Retinal pigment epithelial cell (primary cell): ENCODE measurements around the gene CYLC1.

Experiments
- DNase-seq: peaks from one replicate; pipeline ENCODE4 v3.0.0-alpha.2; 2010; ENCODE audit warnings: low read depth
- H3K4me3 ChIP-seq: 2 replicates; pipeline ENCODE4 v1.5.1; 2011; ENCODE audit warnings: mild to moderate bottlenecking, low read length, control low read depth, moderate library complexity
- TF ChIP-seq, protein P1 (sequence below): conservative IDR thresholded peaks from 2 replicates; pipeline ENCODE4 v1.5.1; 2011; ENCODE audit warnings: low read depth, low read length, control low read depth, inconsistent platforms

CYLC1 gene, protein sequence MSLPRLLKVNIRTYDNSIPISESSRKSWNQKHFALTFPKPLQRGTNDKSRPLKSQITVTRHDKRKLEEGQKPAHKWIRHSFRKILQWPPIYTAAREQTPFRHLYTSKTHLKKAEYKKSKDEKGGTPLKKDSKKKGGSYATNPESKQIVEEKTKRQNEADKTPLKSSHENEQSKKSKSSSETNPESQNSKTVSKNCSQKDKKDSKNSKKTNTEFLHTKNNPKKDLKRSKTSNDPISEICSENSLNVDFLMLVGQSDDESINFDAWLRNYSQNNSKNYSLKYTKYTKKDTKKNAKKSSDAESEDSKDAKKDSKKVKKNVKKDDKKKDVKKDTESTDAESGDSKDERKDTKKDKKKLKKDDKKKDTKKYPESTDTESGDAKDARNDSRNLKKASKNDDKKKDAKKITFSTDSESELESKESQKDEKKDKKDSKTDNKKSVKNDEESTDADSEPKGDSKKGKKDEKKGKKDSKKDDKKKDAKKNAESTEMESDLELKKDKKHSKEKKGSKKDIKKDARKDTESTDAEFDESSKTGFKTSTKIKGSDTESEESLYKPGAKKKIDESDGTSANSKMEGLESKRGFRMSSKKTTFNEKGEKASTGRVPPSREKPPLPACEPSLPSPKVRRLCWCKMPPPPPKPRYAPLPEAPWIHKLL

DNA sequence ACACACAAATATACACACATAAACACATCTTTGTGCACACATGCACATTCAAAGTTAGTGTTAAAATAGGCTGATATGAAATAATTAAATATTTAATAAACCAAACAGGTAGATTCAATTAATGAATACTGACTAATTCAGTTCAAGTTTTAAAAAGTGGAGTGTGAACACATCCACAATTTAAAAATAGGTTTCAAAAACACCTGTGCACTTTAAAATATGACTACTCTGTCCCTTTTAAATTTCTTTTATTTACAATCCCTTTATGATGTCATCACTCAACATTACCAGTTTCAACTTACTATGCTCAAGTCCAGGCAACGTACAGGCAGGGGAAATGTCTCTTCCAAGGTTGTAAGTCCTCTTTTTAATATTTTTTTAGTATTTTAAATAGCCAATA, at the start of gene CYLC1:
Gene CYLC1 (plus strand): TSS at position 301 of the 400 bp plus-strand sequence. CDS start 37 bp downstream, at position 338.
- no peak for DNase-seq
- TF ChIP-seq, protein P1, sequence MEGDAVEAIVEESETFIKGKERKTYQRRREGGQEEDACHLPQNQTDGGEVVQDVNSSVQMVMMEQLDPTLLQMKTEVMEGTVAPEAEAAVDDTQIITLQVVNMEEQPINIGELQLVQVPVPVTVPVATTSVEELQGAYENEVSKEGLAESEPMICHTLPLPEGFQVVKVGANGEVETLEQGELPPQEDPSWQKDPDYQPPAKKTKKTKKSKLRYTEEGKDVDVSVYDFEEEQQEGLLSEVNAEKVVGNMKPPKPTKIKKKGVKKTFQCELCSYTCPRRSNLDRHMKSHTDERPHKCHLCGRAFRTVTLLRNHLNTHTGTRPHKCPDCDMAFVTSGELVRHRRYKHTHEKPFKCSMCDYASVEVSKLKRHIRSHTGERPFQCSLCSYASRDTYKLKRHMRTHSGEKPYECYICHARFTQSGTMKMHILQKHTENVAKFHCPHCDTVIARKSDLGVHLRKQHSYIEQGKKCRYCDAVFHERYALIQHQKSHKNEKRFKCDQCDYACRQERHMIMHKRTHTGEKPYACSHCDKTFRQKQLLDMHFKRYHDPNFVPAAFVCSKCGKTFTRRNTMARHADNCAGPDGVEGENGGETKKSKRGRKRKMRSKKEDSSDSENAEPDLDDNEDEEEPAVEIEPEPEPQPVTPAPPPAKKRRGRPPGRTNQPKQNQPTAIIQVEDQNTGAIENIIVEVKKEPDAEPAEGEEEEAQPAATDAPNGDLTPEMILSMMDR, result no peak
- no peak within 1 kb of the TSS for H3K4me3 ChIP-seq

DNA sequence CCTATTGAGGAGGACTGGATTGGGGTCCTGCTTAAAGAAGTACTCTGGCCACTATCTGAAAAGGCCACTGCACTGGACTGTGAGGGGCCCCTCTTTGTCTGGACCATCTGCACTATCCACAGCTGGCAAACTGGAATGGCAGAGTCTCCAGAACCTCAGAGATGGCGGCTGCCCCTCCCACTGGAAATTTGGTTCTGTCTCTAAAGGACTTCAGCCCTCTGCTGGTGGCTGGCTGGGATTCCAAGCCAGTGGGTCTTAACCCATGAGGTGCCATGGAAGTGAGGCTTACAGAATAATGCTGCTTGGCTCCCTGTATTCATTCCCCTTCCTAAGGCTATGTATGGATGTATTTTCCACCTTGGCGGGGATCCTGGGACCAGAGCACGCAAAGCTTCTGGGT, 41.6 kb upstream of the CYLC1 start:
- no peak for DNase-seq
- no peak overlapping the region for H3K4me3 ChIP-seq
- TF ChIP-seq, protein P1, result no peak

DNA sequence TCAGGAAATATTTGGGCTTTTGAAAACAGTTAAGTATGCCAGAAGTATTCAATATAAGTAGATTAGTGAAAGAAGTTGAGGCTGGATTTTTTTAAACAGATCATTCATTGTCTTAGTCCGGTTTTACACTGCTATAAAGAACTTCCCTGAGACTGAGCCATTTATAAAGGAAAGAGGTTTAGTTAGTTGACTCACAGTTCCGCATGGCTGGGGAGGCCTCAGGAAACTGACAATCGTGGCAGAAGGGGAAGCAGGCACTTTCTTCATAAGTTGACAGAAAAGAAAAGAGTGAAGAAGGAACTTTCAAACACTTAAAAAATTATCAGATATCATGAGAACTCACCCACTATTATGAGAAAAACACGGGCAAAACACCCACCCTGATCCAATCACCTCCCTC, 31.1 kb upstream of the CYLC1 start:
- no peak for DNase-seq
- TF ChIP-seq, protein P1, result no peak
- H3K4me3 ChIP-seq, result no peak overlapping the region

DNA sequence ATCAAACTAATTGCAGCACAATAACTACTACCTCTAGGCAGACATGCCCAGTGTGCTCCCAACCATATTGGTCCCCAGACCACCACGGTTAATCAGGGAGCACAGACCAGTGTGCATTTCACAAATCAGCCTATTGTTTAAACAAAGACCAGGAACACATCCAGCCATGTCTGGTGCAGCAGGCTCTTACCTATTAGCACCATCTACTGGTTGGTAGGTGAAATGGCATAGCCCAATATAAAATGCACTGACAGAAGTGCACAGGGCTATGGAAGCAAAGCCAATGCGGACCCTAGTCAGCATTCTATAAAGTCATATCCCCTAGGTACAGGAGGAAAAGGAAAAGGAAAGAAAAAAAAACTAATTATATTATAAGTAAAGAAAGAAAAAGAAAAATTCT, 15.5 kb upstream of the CYLC1 start:
- TF ChIP-seq, protein P1, result peak; percentile 67
- H3K4me3 ChIP-seq, result no peak overlapping the region
- DNase-seq, result no peak

DNA sequence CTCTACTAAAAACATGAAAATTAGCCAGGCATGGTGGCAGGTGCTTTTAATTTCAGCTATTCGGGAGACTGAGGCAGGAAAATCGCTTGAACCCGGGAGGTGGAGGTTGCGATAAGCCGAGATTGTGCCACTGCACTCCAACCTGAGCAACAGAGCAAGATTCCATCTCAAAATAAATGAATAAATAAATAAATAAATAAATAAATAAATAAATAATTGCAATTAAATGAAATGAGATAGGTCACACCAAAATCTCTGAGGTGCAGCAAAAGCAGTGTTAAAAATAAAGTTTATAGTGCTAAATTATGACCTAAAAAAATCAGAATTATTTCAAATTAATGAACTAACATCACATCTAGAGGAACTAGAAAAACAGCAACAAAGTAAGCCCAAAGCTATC, 13.6 kb upstream of the CYLC1 start:
- DNase-seq, result no peak
- TF ChIP-seq, protein P1, result no peak
- no peak overlapping the region for H3K4me3 ChIP-seq

DNA sequence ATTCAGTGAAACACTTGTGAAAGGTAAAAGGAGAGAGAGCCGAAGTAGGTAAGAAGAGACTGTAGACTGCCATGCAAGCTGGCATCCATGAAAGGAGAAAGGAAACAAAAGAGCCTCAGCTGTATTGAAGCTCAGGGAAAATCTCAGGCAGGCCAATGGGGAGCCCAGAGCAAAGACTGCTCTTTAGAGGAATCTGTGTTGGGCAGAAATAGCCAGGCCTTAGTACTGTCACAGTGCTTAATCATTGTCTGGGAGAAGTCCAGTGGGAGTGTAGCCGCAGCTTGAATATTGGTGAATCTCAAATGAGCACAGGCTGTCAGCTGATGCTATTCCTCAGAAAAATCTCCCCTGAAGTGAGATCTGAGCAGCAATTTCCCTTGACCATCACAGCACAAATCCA, 27.6 kb downstream of the CYLC1 start:
- TF ChIP-seq, protein P1, result no peak
- DNase-seq, result no peak
- no peak overlapping the region for H3K4me3 ChIP-seq

DNA sequence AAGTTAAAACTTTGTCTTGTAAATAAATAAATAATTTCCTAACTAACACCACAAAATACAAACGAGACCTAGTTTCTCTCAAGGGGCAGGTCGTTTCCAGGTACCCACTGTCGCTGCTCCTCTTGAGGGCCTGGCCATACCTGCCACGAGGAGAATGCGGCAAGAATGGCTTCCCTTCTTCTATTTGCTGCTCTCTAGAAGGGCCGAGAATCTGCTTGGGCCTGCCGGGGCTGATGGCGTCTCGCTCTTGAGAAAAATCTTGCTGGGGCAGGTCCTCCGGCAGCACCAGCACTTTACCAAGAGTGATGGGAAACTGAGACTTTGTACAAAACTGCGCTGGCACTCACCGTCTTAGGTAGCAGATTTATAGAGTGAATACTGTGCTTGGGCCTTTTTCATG, 31.5 kb downstream of the CYLC1 start:
- DNase-seq, result no peak
- TF ChIP-seq, protein P1, result no peak
- no peak overlapping the region for H3K4me3 ChIP-seq
